HepG2 (cell line): ENCODE results near the gene RPS10. TPM values are rescaled to one million over a fixed set of nuclear protein-coding genes. Genes with fewer than 3 reads are reported as not detected.
A peak's percentile ranks its signal among the peaks of the same experiment; 100 is the strongest.

Experiments
- AFF4 ChIP-seq: sonication (generic); formaldehyde crosslinking; IDR thresholded peaks from 2 replicates; pipeline ENCODE4 v1.4.0; 2020; ENCODE audit warnings: missing genetic modification reagents
- BRF2 ChIP-seq: sonication (generic); formaldehyde crosslinking; IDR thresholded peaks from 2 replicates; pipeline ENCODE4 v1.8.1; 2022; ENCODE audit warnings: mild to moderate bottlenecking, missing genetic modification reagents
- CEBPB ChIP-seq: IDR thresholded peaks from 2 replicates; pipeline ENCODE4 v1.6.1; 2011; ENCODE audit warnings: low read depth, low read length, improper control_type of control experiment, borderline replicate concordance
- HNF4G ChIP-seq, 2 experiments: sonication (generic) in 1 of 2; formaldehyde crosslinking in 1 of 2; IDR thresholded peaks; 2 replicates each; pipeline versions ENCODE4 v1.4.0 to v1.6.1; 2011 to 2020; ENCODE audit warnings: borderline replicate concordance in 2 of 2, low read depth in 2 of 2, mild to moderate bottlenecking in 2 of 2, low read length in 1 of 2, missing genetic modification reagents in 1 of 2, moderate library complexity in 1 of 2
- HOXA3 ChIP-seq: sonication (generic); formaldehyde crosslinking; IDR thresholded peaks from 2 replicates; pipeline ENCODE4 v1.5.0; 2020; ENCODE audit warnings: missing genetic modification reagents
- IRF2 ChIP-seq: IDR thresholded peaks from 2 replicates; pipeline ENCODE4 v1.6.1; 2018; ENCODE audit warnings: missing genetic modification reagents, missing compliant biosample characterization
- NFKB2 ChIP-seq: sonication (generic); formaldehyde crosslinking; IDR thresholded peaks from 2 replicates; pipeline ENCODE4 v1.4.0; 2020; ENCODE audit warnings: missing genetic modification reagents, borderline replicate concordance
- SALL2 ChIP-seq: sonication (generic); formaldehyde crosslinking; IDR thresholded peaks from 2 replicates; pipeline ENCODE4 v1.8.1; 2023; ENCODE audit warnings: mild to moderate bottlenecking, missing genetic modification reagents, inconsistent platforms
- SP140L ChIP-seq: sonication (generic); formaldehyde crosslinking; IDR thresholded peaks from 2 replicates; pipeline ENCODE4 v1.4.0; 2020; ENCODE audit warnings: missing genetic modification reagents, borderline replicate concordance
- ZMAT5 ChIP-seq: sonication (generic); formaldehyde crosslinking; IDR thresholded peaks from 2 replicates; pipeline ENCODE4 v1.5.0; 2020; ENCODE audit warnings: mild to moderate bottlenecking, low read depth, missing genetic modification reagents, borderline replicate concordance
- ZNF335 ChIP-seq: sonication (generic); formaldehyde crosslinking; IDR thresholded peaks from 2 replicates; pipeline ENCODE4 v1.4.0; 2020; ENCODE audit warnings: missing genetic modification reagents
- ZNF503 ChIP-seq: sonication (generic); formaldehyde crosslinking; IDR thresholded peaks from 2 replicates; pipeline ENCODE4 v1.4.0; 2020; ENCODE audit warnings: missing genetic modification reagents
- ZNF589 ChIP-seq: sonication (generic); formaldehyde crosslinking; conservative IDR thresholded peaks from 2 replicates; pipeline ENCODE4 v1.8.0; 2022; ENCODE audit warnings: mild to moderate bottlenecking, moderate library complexity, missing genetic modification reagents
- ZNF746 ChIP-seq: sonication (generic); formaldehyde crosslinking; IDR thresholded peaks from 2 replicates; pipeline ENCODE4 v1.8.0; 2022; ENCODE audit warnings: mild to moderate bottlenecking, missing genetic modification reagents
- ZNF788 ChIP-seq: sonication (generic); formaldehyde crosslinking; IDR thresholded peaks from 2 replicates; pipeline ENCODE4 v1.5.0; 2020; ENCODE audit warnings: mild to moderate bottlenecking, missing genetic modification reagents, borderline replicate concordance
- ZNF800 ChIP-seq: sonication (generic); formaldehyde crosslinking; IDR thresholded peaks from 2 replicates; pipeline ENCODE4 v1.4.0; 2020; ENCODE audit warnings: missing genetic modification reagents
- polyA plus RNA-seq, 8 experiments: library from polyadenylated mRNA; depleted of rRNA in 3 of 8; stranded (reverse) in 7 of 8; unstranded in 1 of 8; fragments of >200 nt; fragmentation: Illumina TruSeq in 4 of 8; extraction: Trizol in 4 of 8; gene quantifications; 2 replicates each; pipeline versions ENCODE4 v1.2.1 to v1.2.3, GENCODE V29; 2011 to 2016; ENCODE audit warnings: low read depth in 4 of 8, missing spikeins in 1 of 8, mixed read lengths in 1 of 8; ENCODE audit not compliant: insufficient read depth in 1 of 8
- total RNA-seq, 5 experiments: library from RNA; depleted of rRNA; stranded (reverse); fragments of >200 nt; fragmentation: Illumina TruSeq; extraction: Trizol; gene quantifications; 2 replicates each; pipeline ENCODE4 v1.2.3, GENCODE V29; 2016; ENCODE audit warnings: low read depth in 1 of 5
- TF ChIP-seq, protein P1 (sequence below): sonication (generic); formaldehyde crosslinking; IDR thresholded peaks from 2 replicates; pipeline ENCODE4 v1.5.1; 2020; ENCODE audit warnings: missing genetic modification reagents, mild to moderate bottlenecking, borderline replicate concordance

RPS10 gene
- total and polyA plus RNA-seq, 2 of the 13 experiments (the other 11 are each of a cell fraction or from before 2014, with no cell fraction given), result 2,909 to 4,648 TPM

GRCh38 chr6:34390531-34391472 is 35.1 kb downstream of the RPS10 start (continued):
- TF ChIP-seq AFF4 (CRISPR knock-in tag) (no peak), BRF2 (CRISPR knock-in tag) (no peak), ZNF335 (CRISPR knock-in tag) (no peak), NFKB2 (no peak), ZNF800 (no peak), ZMAT5 (CRISPR knock-in tag) (no peak), SALL2 (CRISPR knock-in tag) (no peak), HOXA3 (peak; percentile 46; the same call in 1 of the 2 replicates), CEBPB (peak; percentile 90), ZNF503 (CRISPR knock-in tag) (no peak), SP140L (CRISPR knock-in tag) (no peak), IRF2 (CRISPR knock-in tag) (peak; percentile 46; the same call in 1 of the 2 replicates), ZNF746 (CRISPR knock-in tag) (no peak), ZNF589 (CRISPR knock-in tag) (no peak), HNF4G (IDR thresholded peaks at IDR 0.05; ENCODE audit: borderline replicate concordance, low read depth, low read length) (no peak), HNF4G (CRISPR knock-in tag; IDR thresholded peaks at IDR 0.05; ENCODE audit: borderline replicate concordance, low read depth) (no peak), ZNF788 (CRISPR knock-in tag) (no peak)
- TF ChIP-seq, protein P1, sequence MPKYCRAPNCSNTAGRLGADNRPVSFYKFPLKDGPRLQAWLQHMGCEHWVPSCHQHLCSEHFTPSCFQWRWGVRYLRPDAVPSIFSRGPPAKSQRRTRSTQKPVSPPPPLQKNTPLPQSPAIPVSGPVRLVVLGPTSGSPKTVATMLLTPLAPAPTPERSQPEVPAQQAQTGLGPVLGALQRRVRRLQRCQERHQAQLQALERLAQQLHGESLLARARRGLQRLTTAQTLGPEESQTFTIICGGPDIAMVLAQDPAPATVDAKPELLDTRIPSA (CRISPR knock-in tag), result no peak
